Thyroid gland (tissue), 4 donors: Measurements from ENCODE around the gene TET1.

ENCODE experiments used
- POLR2A ChIP-seq, 2 donors: fragments of 450-650 bp; IDR thresholded peaks; one replicate each; pipeline ENCODE4 v1.6.1; 2017; ENCODE audit warnings: antibody characterized with exemption in 2 of 2, mild to moderate bottlenecking in 2 of 2, moderate library complexity in 1 of 2
- TF ChIP-seq, protein P1 (sequence below), 6 experiments: fragments of 200-600 bp in 3 of 6; fragments of 450-650 bp in 3 of 6; sonication (generic) in 3 of 6; IDR thresholded peaks; one replicate each; pipeline ENCODE4 v1.5.1; 2016 to 2019; ENCODE audit warnings: antibody characterized with exemption in 6 of 6, mild to moderate bottlenecking in 2 of 6, inconsistent platforms in 1 of 6, moderate library complexity in 1 of 6

DNA sequence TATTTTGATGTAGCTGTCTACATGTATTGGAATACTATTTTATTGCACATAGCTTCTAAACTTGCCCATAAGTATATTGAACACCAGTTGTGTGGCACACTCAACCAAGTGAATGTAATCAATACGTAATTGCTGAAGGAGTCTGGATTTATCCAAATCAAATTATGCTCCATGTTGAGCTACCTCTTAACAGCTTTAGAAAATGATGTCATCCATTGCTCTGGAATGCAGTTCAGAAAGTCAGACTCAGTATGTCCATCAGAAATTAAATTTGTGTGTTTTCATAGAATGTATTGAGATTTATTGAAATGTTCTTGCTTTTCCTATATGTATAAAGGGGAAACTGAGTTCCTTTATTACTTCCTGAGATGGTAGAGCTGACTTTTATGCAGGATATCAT is 135.9 kb downstream of the TET1 start:
- TF ChIP-seq, protein P1, sequence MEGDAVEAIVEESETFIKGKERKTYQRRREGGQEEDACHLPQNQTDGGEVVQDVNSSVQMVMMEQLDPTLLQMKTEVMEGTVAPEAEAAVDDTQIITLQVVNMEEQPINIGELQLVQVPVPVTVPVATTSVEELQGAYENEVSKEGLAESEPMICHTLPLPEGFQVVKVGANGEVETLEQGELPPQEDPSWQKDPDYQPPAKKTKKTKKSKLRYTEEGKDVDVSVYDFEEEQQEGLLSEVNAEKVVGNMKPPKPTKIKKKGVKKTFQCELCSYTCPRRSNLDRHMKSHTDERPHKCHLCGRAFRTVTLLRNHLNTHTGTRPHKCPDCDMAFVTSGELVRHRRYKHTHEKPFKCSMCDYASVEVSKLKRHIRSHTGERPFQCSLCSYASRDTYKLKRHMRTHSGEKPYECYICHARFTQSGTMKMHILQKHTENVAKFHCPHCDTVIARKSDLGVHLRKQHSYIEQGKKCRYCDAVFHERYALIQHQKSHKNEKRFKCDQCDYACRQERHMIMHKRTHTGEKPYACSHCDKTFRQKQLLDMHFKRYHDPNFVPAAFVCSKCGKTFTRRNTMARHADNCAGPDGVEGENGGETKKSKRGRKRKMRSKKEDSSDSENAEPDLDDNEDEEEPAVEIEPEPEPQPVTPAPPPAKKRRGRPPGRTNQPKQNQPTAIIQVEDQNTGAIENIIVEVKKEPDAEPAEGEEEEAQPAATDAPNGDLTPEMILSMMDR (IDR thresholded peaks at IDR 0.05): no peak
- TF ChIP-seq POLR2A (IDR thresholded peaks at IDR 0.05): no peak
